ENCODE results near the gene CDON.

Gene CDON

DNA sequence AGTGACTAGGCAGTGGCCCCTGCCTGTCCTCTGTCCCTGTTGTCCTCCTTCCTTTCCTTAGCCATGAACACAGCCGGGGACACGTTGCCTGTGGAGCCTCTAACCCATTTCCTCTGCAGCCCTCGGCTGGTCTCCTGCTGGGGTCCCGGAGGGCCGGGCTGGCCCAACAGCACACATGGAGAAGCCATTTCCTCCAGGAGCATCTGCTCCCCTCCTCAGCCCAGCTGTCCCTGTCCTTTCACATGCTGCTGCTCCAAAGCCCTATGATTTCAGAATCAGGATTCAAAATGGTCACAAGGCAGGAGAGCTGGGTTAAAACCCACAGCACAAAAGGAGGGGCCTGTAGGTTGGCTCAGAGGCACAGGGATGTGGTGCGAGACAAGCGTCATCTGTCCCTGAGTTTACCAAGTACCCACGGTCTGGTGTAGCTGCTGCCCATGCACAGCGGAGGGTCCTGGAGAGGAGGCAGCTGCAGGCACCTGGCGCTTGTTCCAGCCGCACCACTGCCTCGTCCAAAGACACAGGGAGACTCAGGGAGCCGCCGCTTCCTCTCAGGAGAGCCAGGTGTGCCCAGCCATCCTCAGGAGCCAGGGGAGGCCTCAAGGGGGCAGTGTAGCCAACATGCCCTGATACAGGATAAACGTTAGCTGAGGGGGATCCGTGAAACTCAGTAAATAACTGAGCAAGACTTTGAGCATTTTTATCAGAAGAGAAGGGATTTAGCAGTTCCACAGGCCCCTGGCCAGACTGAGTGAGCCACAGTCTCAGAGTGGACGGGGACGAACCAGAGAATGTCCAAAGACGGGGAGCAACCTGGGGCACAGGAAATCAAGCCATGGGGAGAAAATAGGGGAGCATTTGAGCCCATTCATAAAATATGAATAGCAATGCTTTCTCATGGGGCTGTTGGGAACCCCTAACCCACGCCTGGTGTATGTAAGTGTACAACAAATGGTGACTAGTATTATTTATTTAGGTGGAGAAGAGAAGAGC lies 120.8 kb downstream of the CDON start:
- peak; percentile 0 for DNase-seq

GRCh38 chr11:125941267-125941618 lies 121.4 kb downstream of the CDON start:
- DNase-seq = no peak

- no peak for DNase-seq
Observed at GRCh38 chr11:125940145-125940544, 122.5 kb downstream of the CDON start.

DNA sequence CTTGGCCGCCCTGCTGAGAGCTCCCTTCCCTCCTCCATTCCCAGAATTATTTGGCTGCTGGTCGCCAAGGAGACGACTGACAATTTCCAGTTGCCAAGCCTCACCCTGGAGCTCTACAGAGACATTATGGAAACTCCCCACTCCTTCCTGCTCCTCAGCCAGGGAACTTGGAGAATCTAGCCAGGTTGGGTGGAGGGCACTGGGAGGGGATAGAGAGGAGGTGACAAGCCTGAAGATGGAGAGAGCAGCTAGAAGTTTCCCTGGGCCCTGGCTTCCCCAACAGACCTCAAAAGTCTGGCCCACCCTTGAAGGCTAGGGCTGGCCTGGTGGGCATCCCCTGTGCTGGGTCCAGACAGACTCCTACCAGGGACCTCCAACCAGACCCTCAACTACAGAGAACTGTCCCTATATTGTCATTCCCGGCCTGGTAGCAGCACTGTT lies 123.6 kb downstream of the CDON start:
- DNase-seq = no peak

DNA sequence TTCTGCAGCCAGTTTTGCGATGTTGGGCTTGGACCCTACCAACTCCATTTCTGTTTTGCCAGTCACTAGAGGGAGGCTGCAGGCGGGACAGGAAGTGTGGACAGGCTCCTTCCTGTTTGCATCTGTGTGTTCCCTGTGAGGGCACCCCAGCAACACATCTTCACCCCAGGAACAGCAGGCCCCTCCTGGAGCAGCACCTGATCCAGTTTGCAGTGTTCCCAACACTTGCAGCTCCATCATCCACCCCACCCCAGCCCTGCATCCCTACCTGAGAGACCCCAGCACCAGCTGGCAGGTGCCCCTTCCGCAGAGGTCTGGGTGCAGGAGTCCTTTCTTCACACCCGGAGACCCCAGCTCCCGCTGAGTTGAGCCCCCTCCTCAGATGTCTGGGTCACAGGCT lies 124.2 kb downstream of the CDON start:
- no peak for DNase-seq

DNA sequence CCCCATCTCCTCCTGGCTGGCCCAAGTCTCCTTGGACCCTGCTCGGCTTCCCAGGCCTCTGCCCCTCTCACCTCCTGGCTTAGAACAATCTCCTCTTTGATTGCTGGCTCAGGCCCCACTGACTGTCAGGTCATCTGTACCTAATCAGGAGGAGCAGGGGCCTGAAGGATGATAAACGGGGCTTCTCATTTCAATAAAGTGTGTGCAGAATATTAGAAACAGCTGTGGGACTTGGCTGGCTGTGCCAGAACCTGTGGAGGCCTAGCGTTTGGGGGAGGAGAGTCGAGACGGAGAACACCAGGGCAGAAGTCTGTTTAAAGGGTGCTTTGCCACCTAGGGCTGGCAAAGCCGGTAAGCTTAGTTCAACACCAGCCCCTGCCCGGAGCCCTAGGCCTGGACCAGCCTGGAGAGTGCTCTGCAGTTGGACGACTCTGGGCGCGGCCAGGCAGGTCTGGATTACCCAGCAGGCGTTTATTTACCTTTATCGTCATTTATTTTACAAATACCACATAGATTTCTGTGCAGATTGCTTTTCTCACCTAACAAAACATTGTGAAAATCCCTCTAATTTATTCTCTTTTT lies 127.0 kb downstream of the CDON start:
- DNase-seq = no peak

DNA sequence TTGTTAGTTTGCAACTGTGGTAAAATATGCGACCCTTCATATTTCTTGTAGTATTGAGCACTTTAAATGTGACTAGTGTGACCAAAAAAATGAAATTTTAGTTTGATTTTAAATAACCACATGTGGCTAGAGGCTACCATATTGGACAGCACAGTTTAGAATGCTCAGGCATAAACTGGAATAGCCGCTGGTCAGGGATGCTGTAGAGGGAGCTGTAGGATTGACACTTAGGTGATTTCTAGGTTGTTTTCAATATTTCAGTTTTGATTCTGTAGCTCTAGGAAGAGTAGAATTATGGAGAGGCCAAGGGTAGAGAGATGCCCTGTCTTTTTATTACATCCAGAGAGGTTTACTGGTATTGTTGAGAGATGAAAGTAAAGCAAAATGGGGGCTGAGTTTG lies 127.6 kb downstream of the CDON start:
- no peak for DNase-seq

GRCh38 chr11:125934473-125934872 lies 128.2 kb downstream of the CDON start:
- DNase-seq = no peak

GRCh38 chr11:125933030-125933813 lies 129.4 kb downstream of the CDON start:
- DNase-seq = no peak

GRCh38 chr11:125932301-125932700 lies 130.4 kb downstream of the CDON start:
- no peak for DNase-seq

DNA sequence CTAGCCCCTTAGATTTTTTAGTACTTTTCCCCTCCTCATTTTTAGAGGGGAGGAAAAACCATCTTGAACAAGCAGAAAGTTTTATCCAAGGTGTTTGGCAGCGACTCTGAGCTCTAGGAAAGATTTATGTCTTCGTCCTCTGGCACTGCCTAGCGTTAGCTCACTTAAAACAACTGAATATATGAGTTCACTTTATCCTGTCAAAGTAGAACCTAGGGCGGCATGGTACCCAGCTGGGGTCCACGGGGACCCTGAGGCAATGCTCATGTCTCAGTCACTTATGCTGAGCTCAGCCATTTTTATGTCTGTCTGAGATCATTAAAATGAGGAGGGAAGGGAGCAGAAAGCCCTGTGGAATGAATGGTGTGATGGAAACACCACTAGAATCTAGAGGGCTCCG lies 131.0 kb downstream of the CDON start:
- no peak for DNase-seq

DNA sequence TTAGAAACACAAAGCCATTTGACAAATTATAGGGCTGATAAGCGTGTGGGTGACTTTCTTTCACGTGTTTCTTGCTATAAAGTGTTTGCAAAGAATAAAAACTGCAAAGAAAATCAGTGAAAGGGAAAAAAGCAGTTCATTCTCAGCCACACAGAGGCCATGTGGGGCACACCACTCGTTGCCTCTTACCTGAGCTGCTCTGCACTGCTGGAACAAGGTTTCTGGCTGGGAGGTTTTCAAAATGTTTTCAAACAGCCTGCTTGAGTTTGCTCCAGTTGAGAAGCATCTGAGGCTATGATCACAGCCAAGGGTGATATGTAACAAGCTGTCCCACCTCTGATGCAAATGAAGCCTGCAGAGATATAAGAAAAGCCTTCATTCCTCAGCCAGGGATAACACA lies 131.6 kb downstream of the CDON start:
- no peak for DNase-seq

DNA sequence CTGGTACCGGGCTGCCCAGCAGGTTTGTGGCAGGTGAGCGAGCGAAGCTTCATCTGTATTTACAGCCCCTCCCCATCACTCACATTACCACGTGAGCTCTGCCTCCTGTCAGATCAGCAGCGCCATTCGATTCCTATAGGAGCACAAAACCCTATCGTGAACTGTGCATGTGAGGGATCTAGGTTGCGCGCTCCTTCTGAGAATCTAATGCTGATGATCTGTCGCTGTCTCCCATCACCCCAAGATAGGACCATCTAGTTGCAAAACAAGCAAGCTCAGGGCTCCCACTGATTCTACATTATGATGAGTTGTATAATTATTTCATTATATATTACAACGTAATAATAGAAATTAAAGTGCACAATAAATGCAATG lies 132.6 kb downstream of the CDON start:
- no peak for DNase-seq

DNA sequence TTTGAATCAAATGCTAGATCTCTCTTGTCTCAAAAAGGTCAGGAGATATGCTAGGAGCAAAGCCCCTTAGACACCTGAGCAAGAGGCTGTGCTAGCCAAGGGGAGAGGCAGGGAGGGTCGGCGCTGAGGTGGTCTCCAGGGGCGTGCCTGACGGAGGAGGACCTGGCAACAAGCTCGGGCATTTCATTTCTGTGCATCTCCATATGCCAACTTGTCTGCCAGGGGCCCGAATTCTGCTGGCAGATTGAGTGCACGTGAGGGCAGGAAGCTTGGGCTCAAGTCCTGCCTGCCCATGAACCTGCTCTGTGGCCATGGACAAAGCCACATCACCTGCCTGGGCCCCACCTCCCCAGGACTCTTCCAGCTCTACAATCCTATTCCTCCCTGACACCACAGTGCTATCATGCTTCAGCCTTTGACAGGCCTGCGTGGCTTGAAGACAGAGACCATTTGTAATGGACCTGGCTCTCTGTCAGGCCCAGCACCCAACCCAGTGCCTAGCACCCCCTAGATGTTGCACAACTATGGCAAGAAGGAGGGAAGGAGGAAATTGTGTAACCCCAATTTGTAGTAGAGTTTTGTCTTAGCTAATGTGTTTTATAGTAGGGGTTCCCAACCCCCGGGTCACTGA lies 133.1 kb downstream of the CDON start:
- DNase-seq = no peak

DNA sequence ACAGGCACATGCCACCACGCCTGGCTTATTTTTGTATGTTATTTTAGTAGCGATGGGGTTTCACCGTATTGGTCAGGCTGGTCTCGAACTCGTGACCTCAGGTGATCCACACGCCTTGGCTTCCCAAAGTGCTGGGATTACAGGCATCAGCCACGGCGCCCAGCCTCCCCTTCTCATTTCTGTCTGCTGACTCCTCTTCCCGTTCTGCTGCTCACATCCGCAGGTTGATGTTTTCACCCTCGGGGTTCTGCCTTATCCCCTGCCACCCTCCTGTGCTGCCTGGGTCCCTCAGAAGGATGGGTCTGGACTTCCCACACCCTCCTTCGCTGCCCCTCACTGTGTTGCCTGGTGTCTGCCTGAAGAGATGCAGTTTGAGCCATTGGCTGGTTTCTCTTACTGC lies 136.0 kb downstream of the CDON start:
- no peak for DNase-seq

GRCh38 chr11:125925804-125926203 lies 136.9 kb downstream of the CDON start:
- DNase-seq = no peak

DNA sequence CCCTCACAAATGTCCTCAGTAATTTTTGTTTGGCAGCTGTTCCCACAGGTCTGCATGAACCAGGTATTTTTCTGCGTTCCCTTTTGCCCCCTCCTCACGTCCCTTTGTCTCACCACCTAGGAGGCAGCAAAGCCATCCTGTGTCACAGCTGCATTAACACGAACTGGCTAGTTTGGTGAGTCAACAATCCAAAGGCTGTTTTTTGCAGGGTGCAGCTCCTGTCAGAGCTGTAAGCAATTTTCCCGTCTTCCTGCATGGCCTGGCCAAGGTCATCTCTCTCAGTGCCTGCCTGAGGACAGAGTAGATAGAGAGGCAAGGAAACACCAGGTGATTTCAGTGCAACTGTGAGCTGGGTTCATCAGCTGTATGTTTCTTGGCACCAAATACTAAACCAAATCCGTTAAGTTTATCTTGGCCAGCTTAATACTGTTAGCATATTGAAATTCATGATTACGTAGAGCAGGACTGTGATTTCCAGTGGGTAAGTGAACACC lies 137.4 kb downstream of the CDON start:
- no peak for DNase-seq

- DNase-seq = no peak
Observed at GRCh38 chr11:125924384-125925007, 138.2 kb downstream of the CDON start.

- no peak for DNase-seq
Observed at GRCh38 chr11:125923633-125924032, 139.0 kb downstream of the CDON start.

DNA sequence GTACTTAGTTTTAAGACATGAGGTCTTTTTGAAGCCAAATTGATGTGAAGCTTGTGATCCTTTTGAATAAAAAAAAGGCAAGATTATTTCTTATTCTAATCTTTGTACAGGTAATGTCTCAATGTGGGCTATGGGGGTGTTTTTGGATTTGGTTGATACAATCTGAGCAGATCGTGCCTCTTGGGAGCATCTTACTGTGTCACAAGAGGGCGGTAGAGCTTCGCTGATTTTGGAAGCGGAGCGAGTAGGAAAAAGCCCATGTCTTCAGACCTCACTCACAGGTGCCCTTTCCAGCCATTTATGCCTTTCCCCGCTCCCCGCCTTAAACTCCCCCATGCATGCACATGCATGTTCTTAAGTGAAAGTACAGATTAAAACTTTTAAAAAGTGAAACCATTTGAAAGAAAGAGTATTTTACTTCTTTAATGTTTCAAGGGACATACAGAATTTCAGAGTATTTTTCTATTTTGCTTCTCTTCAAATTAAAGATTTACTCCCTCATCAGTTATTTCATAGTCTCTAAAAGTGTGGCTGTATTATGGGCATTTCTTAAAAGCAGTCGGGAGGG lies 139.6 kb downstream of the CDON start:
- DNase-seq = peak; percentile 27

- no peak for DNase-seq
Observed at GRCh38 chr11:125922156-125922555, 140.5 kb downstream of the CDON start.

DNA sequence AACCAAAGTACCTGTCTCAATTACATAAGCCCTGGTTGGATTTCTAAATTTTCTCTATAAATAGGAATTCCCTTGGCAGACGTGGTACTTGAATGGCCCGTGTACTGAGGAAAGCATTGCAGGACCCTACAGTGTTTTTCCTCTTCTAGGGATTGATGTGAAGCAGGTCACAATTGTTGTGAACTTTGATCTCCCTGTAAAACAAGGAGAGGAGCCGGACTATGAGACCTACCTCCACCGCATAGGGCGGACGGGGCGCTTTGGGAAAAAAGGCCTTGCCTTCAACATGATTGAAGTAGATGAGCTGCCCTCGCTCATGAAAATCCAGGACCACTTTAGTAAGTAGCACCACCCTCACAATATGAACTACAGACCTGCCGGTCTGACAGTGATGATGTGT lies 141.6 kb downstream of the CDON start:
- DNase-seq = no peak

Measured in NCI-H1694 treated with DMSO at 0.1 percent for 48 hours (cell line).